HFF-Myc (cell line): ENCODE results near the gene SPSB1.

Source experiments
- DNase-seq: peaks from one replicate; pipeline ENCODE4 v3.0.0-alpha.2; 2011; ENCODE audit warnings: low read depth; ENCODE audit errors: extremely low read depth
- H3K4me3 ChIP-seq: replicated peaks from 2 replicates; pipeline ENCODE4 v1.5.1; 2011; ENCODE audit warnings: low read depth, mild to moderate bottlenecking, control low read depth, low read length
- CTCF ChIP-seq: IDR thresholded peaks from 2 replicates; pipeline ENCODE4 v1.5.1; 2012; ENCODE audit warnings: mild to moderate bottlenecking, low read depth, low read length, control low read depth; ENCODE audit errors: missing control alignments

Gene SPSB1

GRCh38 chr1:9293533-9294404, 1.1 kb downstream of the SPSB1 start:
- peak overlapping the region; percentile 81 for H3K4me3 ChIP-seq
- no peak for TF ChIP-seq CTCF
- no peak for DNase-seq

GRCh38 chr1:9294405-9294773, 1.7 kb downstream of the SPSB1 start:
- H3K4me3 ChIP-seq = peak overlapping the region; percentile 81
- TF ChIP-seq CTCF = no peak
- DNase-seq = no peak

- H3K4me3 ChIP-seq = peak overlapping the region; percentile 81
- no peak for DNase-seq
These were observed 2.4 kb downstream of the SPSB1 start for GRCh38 chr1:9294910-9295636.

GRCh38 chr1:9295884-9296283, 3.2 kb downstream of the SPSB1 start:
- TF ChIP-seq CTCF = no peak
- no peak for DNase-seq
- H3K4me3 ChIP-seq = no peak overlapping the region

More at GRCh38 chr1:9294910-9295636, 2.4 kb downstream of the SPSB1 start:
- TF ChIP-seq CTCF = peak; percentile 32

GRCh38 chr1:9296850-9297249, 4.2 kb downstream of the SPSB1 start:
- TF ChIP-seq CTCF = no peak
- no peak overlapping the region for H3K4me3 ChIP-seq
- no peak for DNase-seq

- no peak for TF ChIP-seq CTCF
- no peak overlapping the region for H3K4me3 ChIP-seq
- no peak for DNase-seq
These were observed 5.1 kb downstream of the SPSB1 start for GRCh38 chr1:9297831-9298230.
